GM19238 (cell line): ENCODE results near the gene PMF1.

Source experiments
- DNase-seq: peaks from one replicate; pipeline ENCODE4 v3.0.0; 2011; ENCODE audit warnings: low spot score; ENCODE audit not compliant: insufficient read length

The PMF1 gene

DNA sequence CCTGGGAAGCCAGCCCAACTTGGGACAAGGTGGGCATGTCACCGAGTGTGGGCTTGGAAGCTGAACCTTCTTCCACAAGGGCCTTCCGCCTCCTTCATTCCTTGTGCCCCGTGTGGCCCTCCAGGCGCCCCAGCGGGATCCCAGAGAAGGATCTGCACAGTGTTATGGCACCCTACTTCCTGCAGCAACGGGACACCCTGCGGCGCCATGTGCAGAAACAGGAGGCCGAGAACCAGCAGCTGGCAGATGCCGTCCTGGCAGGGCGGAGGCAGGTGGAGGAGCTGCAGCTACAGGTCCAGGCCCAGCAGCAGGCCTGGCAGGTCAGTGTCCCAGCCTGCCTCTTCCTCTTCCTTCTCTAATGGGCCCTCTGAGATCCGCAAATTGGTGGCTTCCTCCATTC, 23.4 kb downstream of the PMF1 start:
- DNase-seq, result no peak

DNA sequence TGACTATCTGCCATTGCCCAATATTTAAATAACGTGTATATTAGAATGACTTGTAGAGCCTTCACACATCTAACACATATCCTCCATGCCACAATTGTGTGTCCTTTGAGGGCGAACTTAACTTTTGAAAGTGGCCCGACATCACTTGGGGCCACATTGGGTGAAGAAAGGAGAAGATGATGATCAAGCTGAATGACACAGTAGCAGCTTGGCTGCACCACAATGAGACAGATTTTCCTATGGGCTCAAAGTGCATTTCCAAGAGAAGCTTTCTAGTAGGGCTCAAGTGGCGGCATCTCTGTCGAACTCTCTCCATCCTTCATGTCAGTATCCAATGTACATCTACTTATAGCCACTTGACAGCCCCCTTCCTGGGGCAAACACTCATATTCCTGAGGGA, 25.4 kb downstream of the PMF1 start:
- DNase-seq, result no peak

DNA sequence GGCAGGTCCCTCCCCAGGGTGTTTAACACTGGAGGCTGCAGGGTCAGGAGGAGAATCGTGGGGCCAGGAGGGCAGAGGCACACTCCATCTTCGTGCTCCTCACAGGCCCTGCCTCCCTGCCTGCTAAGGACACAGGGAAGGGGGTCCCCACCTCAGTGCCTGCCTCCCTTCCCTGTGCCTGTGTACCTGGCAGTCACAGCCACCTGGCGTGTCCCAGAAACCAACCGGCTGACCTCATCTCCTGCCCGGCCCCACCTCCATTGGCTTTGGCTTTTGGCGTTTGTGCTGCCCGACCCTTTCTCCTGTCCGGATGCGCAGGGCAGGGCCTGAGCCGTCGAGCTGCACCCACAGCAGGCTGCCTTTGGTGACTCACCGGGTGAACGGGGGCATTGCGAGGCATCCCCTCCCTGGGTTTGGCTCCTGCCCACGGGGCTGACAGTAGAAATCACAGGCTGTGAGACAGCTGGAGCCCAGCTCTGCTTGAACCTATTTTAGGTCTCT, 28.6 kb downstream of the PMF1 start:
- no peak for DNase-seq

DNA sequence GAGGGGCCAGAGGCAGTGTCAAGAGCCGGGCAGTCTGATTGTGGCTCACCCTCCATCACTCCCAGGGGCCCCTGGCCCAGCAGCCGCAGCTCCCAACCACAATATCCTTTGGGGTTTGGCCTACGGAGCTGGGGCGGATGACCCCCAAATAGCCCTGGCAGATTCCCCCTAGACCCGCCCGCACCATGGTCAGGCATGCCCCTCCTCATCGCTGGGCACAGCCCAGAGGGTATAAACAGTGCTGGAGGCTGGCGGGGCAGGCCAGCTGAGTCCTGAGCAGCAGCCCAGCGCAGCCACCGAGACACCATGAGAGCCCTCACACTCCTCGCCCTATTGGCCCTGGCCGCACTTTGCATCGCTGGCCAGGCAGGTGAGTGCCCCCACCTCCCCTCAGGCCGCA, 29.1 kb downstream of the PMF1 start, which contains the start of gene BGLAP:
Gene BGLAP (plus strand): TSS at position 259 of the 400 bp plus-strand sequence. CDS start 48 bp downstream, at position 307.
- no peak for DNase-seq

DNA sequence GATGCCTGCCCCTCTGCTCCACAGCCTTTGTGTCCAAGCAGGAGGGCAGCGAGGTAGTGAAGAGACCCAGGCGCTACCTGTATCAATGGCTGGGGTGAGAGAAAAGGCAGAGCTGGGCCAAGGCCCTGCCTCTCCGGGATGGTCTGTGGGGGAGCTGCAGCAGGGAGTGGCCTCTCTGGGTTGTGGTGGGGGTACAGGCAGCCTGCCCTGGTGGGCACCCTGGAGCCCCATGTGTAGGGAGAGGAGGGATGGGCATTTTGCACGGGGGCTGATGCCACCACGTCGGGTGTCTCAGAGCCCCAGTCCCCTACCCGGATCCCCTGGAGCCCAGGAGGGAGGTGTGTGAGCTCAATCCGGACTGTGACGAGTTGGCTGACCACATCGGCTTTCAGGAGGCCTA, 29.9 kb downstream of the PMF1 start:
- no peak for DNase-seq

- no peak for DNase-seq
These were observed 31.3 kb downstream of the PMF1 start for GRCh38 chr1:156244126-156244525.

DNA sequence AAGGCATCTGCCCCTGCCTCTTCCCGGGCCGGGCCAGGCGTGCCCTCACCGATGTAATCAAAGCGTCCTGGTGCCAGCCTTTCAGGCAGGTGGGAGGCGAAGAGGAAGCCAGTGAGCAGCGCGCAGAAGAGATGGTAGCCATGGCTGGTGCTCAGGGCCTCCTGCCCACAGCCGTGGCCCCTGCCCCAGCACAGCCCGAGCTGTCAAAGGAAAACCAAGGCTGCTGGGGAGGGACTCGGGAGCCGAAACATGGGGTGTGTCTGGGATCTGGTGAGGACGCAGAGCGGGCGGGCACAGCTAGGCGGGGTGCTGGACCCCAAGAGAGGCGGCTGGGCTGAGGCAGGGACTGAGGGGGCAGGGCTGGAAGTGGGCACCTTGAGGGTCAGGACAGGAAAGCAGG, 31.9 kb downstream of the PMF1 start:
- no peak for DNase-seq

- DNase-seq, result peak; percentile 60
These were observed 32.8 kb downstream of the PMF1 start for GRCh38 chr1:156245451-156246232.

GRCh38 chr1:156246241-156246780, 33.5 kb downstream of the PMF1 start:
- no peak for DNase-seq

DNA sequence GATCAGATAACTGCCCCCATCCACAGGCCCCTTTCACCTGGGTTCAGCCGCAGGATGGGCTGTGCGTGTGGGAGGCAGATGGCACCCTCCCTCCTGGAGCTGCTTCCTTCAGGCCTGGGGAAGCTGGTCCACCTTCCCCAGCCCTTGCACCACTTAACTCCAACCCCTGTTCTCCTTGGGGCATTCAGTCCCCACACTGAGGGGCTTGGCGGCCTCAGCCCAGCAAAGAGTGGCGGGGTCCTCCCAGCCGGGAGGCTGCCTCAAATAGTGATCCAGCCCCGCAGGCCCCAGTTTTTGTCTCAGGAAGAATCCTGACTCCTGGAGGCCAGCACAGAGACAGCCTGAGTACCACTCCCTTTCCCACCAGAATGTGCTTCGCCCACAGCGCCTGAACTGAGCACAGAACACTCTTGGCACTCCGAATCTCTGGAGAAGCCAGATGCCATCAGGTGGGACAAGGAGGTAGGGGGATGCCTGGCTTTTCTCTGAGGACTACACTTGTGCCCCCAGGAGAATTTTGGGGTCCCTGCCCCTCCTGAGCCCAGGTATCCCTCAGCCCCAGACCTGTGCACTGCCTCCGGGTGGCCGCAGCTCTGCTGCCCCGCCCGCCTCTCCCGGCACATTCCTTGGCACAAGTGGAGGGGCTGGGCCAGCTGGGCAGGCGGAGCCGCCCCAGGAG, 34.1 kb downstream of the PMF1 start:
- DNase-seq, result no peak

- no peak for DNase-seq
These were observed 34.9 kb downstream of the PMF1 start, which contains the start of gene PAQR6 for GRCh38 chr1:156247460-156248322. TSS of gene PAQR6 (minus strand) at chr1:156248056. CDS start at chr1:156246731, 1,325 bp downstream.

GRCh38 chr1:156248323-156248683, 35.5 kb downstream of the PMF1 start:
- DNase-seq, result no peak

GRCh38 chr1:156249593-156249992, 36.8 kb downstream of the PMF1 start:
- DNase-seq, result no peak

GRCh38 chr1:156251527-156251926, 38.7 kb downstream of the PMF1 start:
- DNase-seq, result no peak

DNA sequence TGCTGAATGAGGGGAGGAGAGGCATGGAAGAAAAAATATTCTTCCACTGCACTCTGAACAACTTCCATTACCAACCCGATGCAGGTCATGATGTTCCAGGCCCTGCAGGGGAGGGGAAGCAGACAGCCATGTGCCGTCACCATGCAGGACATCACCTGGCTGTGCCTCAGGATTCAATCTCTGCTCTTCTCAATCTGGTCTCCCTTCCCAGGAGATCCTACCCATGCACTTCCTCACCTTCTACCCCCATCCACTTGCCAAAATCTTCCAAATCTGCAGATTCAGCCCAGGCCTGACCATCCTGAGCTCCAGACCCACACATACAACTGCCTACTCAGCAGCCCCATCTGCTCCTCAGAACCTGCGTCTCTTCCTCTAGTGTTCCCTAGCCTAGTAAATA, 40.8 kb downstream of the PMF1 start:
- no peak for DNase-seq

DNA sequence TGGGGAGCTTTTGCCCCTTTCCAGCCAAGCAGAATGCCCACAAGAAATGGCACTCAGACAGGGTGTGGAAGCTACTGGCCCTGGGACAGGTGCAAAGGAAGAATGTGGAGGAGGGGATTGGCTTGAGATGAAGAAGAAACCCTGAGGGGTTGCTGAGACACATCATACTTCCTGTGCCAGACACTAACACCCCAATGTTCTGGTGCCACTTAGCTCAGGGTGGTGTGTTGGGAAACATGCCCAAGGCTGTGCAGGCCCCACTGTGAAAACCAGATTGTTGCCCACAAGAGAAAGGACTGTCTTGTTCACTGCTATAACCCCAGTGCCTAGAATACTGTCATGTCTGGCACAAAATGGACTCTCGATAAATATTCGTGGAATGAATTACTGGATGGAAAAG, 44.9 kb downstream of the PMF1 start:
- DNase-seq, result no peak

DNA sequence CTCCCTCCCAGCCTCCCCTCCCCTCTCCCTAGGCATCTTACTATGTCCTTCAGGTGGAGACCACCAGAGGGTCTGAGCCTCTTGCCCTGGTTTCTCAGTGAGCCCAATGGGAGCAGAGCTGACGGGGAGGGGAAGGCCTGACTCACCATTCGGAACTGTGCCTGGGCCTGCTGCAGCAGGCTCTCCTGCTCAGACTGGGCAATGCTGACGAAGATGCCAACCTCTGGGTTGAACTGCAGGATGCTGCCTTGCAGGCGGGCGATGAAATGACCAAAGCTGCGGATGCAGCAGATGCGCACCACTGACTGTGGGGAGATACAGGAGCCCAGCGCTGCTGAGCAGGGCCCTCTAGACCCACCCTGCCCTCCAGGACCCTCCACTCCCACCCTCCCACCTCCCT, 46.1 kb downstream of the PMF1 start:
- no peak for DNase-seq

DNA sequence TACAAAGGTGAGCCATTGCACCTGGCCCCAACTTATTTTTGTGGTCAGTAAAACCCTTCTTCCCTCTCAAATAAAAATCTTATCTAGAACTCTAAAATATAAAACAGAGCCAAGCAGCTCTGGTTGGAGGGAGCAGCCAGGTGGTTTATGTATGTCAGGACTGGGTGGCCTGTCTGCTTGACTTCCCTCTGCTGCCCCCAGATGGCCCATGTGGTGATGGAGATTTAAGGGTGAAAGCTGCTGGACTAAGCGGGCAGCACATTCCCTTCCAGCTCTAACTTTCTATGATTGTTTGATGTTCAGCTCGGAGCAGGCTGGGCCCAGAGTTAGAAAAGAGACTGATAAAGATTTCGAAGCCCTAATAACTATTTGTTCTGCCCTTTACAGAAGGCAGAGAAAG, 47.0 kb downstream of the PMF1 start:
- no peak for DNase-seq

- no peak for DNase-seq
These were observed 48.1 kb downstream of the PMF1 start for GRCh38 chr1:156260896-156261295.

DNA sequence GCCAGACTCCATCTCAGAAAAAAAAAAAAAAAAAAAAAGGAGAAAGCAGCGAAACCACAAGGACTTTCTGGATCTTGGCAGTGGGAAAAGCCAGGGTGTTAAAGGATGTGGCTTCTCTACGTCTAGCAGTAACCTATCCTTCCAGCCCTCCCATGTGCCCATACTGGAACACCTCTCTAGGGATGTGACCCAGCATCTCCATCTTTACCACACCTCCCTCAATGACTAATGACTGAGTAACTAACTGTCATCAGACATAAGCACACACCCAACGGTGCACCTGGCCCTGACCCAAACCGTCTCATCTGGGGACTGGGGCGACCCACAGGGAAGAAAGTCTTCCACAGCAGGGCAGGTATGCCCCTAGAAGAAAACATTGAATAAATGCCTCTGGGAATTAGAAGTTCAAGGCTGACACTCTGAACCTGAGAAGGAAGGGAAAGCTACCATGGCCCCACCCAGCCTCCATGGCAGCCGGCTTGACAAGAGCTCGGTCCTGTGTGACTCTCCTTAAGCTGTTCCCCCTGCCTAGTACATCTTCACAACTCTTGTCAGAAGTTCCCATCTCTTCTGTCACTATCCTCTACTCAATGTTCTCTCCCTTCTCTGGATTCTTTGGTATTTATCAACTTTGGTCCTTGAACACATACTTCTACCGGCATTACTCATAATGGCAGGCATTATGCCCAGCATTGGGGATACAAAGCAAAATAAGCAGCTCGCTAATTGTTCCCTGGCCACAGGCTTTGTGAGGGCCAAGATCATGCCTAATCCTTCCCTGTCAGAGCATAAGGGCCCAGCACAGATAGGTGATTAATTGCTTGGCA, 49.9 kb downstream of the PMF1 start:
- DNase-seq, result no peak

DNA sequence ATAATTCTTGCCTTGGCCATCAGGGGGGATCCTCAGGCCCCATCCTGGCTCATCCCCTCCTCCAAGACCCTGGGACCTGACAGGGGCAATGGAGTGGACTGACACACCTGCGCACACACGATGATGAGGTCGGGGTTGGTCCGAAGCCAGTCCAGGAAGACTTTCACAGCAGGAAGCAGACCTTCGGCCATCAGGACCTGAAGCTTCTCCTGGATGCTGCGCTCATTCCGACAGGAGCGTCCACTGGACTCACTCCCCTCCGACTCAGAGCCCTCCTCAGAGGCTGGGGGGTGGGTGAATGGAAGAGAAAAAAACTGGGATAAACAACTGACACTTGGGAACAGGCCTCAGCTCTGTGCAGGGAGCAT, 50.5 kb downstream of the PMF1 start:
- DNase-seq, result no peak
